ENCODE results near the gene WDR93.
A peak's percentile ranks its signal among the peaks of the same experiment; 100 is the strongest.

The WDR93 gene

DNA sequence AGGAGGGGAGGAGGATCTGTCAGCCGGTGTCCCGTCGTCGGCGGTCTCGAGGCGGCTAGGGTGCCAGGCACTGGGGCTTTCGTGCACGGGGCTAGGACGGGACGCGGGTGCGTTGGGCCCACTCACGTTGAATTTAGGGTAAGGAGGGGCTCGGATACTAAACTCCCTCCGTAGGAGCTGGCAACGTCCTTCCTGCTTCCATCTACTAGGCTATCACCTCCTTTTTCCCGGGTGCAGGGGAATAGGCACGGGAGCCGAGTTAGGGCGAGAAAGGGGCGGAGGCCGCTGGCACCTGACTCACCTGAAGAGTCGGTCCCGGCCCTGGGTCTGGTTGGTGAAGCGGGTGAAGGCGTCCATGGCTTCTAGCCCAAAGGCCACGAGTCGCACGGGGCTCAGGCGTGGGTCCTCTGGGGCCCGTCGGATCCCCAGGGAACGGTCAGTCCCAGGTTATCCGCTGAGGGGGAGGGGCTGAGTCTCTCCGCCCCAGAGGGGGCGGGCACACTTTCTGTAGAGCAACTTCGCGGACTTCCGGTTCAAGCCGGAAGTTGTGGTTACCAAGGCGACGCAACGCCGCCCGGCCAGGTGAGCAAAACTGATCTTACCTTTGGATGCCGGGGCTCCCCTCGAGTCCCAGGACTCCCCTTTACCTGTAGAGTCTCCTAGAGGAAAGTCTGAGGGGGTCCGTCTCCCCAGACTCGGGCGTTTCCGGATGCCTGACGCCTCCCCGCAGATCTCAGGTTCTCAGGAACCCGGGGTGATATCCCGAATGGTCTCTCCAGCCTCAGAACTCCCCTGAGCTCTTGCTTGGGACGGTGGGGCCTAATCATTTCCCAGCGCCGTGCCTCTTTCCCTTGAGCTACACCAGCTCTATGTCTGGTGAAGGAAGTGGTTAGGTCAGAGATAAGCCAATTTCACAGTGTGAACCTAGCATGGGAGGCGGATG, at the start of gene WDR93, which contains the start of gene PEX11A:
Gene WDR93 (plus strand): TSS at position 536 of the 943 bp plus-strand sequence. CDS start 10,936 bp downstream, outside the sequence.
Gene PEX11A (minus strand): TSS at position 479 of the 943 bp plus-strand sequence. CDS start 122 bp downstream, at position 357.
- DNase-seq: peak; percentile 81

DNA sequence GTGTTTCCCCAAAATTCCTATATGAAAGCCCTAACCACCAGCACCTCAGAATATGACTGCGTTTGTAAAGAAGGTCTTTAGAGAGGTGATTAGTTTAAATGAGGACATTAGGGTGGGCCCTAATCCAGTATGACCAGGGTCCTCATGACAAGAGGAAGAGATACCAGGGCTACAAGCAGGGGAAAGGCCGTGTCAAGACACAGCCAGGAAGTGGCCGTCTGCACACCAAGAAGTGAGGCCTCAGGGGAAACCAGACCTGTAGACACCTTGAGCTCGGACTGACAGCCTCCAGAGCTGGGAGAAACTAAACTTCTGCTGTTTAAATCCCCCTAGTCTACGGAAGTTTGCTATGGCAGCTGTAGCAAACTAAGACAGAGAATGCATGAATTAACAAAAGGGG, 49.6 kb upstream of the WDR93 start:
- DNase-seq: no peak

DNA sequence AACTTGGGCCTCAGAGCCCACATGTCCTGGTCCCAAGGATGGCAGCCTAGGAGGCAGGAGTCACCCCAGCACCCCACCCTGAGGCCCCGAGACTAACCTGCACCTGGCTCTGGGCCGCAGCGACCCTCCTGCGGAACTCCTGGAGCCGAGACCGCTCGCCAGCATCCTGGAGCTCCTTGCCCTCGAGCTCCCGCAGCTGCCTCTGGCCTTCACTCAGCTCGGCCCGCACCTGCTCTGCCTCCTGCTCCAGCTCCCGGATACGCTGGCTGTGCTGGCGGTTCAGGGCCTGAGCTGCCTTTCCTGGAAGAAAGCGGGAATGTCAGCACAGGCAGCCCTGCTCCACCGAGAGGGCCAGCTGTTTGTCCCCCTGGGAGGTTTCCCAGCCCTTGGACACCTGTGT, 48.5 kb upstream of the WDR93 start:
- no peak for DNase-seq

DNA sequence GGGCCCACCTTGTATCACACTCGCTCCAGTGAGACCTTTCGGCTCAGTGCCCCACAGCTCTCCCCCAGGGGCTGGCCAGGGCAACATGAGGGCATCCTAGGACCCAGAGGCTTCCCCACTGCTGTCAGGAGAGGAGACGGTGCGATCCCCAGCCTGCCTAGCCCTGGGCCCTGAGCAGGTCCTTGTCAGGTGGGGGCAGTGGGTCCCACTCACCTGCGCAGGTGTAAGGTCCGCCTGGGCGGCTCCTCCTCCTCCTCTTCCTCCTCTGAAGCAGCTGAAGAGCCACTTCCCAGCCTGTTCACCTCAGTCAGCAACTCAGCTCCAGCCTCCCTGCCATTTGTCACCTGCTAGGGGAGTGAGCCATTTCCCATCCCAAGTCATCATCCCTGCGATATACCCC, 44.9 kb upstream of the WDR93 start:
- no peak for DNase-seq

DNA sequence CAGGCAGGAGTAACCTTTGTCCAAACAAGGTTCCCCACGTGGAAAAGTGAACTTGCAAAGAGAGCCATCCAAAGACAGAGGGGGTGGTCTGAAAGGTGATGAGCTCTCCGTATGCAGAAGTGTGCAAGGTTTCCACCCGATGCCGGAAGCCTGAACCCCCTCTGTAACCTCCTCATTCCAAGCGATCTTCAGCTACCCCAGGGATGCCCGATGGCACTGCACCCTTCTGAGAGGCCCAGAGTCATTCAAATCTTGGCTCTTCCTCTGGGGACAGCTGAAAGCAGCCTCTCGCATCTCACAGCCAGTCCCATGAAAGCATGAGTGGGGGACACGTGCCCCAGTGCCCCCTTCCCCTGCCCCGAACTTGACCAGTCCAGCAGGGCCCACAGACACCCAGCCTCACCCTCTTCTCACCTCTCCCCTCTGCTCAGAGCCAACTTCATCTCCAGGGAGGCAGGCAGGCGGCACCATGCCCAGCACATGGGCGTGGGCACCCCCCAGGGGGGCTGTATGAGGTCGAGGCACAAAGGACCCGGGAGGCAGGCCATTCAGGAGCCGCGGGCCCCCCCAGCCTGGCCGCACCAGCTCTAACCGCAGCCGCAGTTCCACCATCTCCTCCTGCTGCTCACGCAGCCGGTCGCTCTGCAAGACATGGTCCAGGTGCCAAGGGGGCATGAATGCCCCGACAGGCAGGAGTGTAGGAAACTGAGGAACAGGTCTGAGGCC, 44.0 kb upstream of the WDR93 start:
- DNase-seq: no peak

DNA sequence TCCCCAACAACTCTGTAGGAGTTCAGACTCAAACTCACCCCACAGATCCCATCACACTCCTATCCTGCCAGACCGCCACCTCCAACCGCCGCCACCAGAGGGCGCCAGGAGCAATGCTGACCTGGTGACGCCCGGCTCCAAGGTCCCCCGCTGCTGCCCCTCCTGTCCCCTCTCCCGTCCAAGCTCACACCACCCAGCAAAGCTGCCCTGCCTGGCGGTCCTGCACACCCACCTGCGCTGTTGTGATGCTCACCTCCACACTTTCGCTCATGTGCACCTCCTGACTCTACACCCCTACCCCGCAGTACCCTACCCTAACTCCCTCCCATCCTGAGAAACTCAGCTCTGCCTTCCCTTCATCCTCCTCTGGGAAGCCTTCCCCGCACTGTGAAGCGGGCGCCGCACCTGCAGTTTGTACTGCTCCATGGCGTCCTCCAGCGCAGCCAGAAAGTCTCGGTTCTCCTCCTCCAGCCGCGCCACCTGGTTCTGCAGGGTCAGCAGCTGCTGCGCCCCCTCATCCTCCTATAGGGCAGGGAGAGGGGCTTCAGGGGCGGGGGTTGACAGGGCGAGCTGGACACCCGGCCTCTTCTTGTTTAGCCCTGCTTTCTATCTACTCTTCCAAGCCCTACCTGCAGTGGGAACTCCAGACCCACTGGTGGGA, 43.3 kb upstream of the WDR93 start:
- peak; percentile 54 for DNase-seq

DNA sequence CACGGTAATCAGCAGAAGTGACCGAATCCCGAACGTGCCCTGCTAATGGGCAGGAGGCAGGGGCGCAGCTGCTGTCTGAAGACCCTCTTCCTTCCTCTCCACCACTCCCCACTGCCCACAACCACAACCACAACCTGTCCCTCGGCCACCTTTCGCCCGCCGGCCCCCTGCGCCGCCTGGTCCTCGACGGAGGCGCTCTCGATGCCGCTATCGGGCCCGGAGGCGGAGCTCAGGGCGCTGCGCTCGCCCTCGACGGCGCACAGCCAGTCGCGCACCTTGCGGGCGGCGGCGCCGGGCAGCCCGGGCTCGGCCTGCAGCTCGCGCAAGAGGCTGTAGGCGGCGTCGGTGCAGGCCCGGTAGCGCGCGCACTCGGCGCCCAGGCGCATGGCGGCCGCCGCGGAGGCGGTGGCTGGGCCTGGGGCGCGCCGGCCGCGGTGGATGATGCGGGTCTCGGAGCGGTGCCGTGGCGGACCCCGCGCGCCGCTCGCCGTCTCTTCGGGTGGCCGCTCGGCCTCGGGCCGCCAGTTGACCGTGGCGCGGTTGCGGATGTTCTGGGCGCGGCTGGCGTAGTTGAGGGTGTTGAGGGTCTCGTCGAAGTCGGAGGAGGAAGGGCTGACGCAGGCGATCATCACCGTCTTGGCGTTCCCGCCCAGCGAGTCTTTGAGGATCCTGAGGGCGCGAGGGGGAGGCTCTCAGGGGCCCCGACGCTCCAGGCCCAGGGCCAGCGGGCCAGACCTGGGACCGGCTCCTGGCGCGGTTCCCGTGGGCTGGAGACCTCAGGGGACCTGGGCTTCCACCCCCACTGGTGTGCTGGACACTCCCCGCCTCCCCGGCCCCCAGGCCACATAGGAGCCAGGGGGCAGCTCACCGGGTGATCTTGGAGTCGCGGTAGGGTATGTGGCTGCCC, 42.3 kb upstream of the WDR93 start:
- DNase-seq: no peak

DNA sequence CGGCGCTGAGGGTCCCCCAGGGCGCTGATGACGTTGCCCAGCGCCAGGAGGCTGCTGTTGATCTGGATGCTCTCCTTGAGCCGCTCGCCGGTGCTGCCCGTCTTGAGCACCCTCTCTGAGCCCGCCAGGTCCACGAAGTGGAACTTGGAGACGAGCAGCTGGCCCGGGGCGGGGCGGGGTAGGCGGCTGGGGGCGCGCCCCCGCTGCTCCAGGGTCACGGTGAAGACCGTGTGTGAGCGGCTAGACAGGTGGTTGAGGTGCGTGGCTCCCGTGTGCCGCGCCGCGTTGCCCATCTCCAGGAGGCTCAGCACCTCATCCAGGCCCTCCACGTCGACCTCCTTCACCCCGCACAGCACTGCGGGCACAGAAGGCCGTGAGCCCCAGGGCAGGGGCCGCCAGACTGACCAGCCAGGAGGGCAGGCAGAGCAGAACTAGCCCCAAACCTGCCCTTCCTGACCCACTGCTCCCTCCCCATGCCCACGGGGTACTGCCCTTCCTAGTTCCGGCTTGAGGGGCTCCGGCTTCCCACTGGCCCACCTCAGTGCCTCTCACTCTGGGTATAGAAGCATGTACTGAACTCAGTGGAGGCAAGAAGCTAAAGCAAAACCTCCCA, 41.5 kb upstream of the WDR93 start:
- no peak for DNase-seq

DNA sequence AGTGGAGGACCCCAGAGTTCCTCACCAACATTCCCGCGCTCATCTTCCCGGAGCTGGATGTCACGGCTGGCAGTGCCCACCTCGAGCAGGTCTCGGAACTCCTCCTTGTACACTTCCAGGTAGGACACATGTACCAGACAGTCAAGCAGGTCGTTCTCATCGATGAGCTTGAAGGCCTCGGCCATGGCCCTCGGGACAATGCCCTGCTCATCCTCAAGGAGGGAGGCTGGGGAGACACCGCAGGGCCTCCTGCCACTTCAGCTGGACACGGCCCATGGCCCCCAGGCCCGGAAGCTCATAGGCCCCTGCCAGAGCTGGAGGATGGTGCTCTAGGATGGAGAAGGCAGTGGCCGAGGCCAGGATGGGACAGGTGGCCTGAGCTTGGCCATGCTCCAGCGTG, 40.9 kb upstream of the WDR93 start:
- no peak for DNase-seq

DNA sequence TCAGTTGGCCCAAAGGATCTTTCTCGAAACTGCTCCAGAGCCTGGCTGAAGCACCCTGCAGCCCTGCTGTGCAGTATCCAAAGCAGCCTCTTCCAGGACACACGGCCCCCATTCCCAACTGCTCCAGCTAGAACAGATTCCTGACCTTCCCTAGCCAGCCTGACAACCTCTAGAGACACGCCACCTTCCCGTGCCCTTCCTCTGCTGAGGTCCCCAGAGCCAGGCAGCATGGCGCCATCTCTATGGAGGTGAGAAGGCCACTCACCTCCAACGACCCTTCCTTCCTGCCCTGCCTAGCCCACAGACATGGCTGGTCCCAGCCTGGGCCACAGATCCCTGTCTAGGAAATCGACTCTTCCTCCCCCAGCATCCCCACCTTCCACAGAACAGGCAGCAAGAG, 38.5 kb upstream of the WDR93 start:
- no peak for DNase-seq

DNA sequence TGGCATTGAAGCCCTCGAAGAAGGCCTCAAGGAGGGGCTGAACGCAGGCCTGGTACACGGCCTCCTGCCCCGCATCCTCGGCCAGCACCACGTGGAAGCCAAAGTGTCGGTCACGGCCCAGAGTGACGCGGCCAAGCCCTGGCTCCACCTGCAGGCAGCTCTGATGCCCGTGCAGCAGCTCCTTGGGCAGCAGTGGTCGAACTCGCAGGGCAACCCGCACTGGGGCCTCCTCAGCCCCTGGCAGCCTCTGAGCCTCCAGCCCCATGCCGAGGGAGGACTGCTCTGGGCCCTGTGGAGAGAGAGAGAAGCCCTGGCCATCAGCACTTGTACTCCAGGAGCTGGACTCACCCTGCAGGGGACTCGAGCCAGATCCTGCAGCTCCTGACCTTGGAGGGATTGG, 37.9 kb upstream of the WDR93 start:
- no peak for DNase-seq

DNA sequence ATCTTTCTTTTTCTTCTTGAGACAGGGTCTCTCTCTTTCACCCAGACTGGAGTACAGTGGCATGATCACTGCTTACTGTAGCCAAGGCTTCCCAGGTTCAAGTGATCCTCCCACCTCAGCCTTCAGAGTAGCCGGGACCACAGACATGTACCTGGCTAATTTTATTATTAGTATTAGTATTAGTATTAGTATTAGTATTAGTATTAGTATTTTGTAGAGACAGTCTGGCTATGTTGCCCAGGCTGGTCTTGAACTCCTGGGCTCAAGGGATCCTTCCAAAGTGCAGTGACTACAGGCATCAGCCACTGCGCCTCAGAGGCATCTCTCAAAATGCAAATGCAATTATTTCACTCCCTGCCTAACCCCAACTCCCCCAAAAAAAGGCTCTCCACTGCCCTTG, 37.0 kb upstream of the WDR93 start:
- no peak for DNase-seq

DNA sequence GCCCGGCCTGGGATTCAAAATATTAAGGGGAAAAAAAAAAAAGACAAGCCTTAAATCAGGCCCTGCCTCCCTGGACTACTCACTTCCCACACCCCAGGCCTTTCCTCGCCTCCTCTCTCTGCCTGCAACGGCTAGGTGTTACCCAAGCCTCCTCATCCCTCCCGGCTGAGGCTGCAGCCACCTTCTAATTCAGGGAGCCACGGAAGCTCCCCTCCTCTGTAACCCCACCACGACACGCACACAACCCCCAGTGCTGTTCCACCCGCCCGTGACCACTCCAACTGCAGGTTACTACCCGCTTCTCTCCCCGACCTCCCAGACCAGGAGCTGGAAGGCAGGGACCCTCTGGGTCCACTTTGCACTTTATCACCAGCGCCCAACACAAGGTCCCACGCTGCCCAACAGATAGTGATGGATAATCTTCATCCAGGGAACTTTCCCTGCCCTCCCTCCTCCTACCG, 36.3 kb upstream of the WDR93 start:
- no peak for DNase-seq

DNA sequence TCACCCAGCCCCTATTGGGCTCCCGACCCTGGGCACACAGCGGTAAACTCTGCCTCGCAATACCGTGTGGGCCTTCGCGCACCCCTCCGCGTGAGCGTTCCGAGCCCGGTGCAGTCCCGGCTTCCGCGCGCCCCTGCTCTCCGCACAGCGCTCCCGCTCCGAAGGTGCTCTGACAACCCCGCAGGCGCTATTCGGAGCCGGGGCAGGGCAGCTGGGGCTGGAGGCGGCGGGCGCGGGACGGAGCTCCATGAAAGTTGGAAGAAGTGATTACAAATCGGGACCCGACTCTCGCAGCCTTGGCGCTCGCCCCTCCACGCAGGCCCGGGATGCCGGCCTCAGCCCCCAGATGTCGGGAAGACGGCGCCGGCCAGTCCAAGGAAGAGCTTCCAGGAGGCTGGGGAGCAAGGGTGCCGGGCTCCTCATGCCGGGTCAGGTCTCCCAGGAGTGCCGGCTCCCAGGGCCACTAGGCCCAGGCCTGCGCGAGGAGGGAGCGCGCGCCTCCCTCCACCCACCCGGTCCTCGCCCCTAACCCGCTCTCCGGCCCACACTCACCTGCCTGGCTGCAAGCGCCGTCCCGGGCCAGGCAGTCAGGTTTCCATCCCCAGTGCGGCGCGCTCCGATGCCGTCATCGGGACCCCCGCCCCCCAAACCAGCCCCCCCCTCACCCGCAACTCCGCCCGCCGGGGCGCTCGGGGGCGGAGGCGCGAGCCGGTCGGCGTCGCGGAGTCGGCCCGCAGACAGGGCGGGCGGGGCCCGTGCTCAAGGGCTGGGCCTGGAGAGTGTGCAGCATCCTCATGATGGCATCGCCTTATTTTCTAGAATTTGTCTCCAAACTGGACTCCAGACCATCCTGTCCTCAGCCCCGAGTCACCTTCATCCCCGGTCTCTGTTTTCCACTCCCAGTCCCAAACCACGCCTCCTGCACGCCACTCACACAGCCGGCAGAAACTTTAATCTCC, 35.5 kb upstream of the WDR93 start, which contains the start of gene KIF7:
Gene KIF7 (minus strand): TSS at position 621 of the 959 bp plus-strand sequence. CDS start 2,537 bp downstream, outside the sequence.
- DNase-seq: no peak

DNA sequence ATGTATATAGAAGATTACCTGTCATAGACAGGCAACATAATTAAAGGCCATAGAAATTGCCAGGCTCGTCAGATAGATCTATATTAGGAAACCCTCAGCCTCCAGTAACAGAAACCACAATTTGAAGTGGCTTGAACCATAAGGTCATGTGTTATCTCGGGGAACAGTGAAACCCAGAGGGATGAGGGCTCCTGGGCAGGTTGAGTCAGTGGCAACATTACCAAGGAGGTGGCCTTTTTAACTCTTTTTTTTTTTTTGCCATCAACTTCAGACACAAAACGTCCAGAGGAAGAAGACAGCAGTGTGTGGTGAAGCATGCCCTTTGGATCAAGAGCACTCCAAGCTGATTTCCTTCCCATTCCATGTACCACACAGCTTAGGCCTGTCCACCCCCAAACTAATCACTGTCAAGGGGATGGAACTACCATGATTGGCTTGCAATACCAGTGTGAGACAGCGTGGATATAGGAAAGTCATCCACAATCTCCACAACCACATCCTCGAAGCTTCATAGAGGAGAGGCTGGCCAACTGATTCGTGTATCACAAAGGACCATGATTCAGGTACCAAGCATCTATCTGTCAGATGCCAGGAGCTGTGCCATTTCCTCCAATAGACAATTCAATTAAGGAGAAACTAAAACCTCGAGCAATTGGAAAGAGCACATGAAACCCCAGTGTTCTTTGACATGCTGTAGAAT, 34.3 kb upstream of the WDR93 start:
- DNase-seq: no peak

DNA sequence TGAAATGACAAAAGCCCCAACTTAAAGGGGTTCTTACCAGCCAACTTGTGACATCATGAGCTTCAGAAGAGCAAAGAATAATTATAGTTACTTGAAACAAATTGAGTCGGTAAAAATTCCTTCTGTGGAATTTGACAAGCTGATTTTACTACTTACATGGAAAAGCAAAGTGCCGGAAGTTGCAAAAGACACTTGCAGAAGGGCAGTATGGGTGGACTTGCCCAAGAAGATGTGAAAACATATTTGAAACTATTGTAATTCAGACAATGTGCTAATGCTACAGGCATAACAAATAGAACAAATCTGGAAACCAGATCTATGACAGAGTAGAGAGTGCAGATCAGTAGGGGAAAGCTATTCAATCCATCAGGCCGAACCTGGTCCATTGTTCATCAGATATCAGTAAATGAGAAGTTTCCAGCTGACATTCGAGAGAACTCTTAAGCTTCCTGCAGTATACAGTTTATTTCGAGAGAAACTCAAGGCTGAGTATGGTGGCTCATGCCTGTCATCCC, 32.9 kb upstream of the WDR93 start:
- no peak for DNase-seq

DNA sequence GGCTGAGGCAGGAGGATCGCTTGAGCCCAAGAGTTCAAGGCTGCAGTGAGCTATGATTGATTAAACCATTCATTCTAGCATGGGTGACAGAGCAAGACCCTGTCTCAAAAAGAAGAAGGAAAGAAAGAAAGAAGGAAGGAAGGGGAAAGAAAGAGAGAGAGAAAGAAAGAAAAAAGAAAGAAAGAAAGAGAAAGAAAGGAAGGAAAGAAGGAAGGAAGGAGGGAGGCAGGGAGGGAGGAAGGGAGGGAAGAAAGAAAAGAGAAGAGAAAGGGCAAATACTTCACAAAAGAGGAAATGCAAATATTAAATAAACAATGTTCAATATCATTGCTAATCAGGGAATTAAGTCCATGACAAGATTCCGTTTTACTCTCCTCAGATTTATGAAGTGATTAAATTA, 31.3 kb upstream of the WDR93 start:
- no peak for DNase-seq

DNA sequence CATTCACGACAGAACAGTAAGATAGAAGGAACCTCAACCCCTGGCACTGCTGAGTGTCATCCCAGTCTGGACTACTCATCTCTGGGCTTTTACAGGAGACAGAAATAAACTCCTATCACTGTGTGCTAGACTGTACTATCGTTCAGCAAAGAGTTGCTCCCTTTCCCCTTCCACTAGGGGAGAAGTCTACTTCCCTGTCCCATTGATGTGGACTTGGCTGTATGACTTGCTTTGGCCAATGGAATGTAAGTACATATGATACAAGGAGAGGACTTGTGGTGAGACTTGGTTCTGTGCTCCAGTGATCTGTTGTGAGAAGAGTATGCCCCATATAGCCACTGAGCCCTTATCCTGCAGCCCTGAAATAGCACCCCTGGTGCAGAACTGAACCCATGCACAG, 30.1 kb upstream of the WDR93 start:
- DNase-seq: no peak

DNA sequence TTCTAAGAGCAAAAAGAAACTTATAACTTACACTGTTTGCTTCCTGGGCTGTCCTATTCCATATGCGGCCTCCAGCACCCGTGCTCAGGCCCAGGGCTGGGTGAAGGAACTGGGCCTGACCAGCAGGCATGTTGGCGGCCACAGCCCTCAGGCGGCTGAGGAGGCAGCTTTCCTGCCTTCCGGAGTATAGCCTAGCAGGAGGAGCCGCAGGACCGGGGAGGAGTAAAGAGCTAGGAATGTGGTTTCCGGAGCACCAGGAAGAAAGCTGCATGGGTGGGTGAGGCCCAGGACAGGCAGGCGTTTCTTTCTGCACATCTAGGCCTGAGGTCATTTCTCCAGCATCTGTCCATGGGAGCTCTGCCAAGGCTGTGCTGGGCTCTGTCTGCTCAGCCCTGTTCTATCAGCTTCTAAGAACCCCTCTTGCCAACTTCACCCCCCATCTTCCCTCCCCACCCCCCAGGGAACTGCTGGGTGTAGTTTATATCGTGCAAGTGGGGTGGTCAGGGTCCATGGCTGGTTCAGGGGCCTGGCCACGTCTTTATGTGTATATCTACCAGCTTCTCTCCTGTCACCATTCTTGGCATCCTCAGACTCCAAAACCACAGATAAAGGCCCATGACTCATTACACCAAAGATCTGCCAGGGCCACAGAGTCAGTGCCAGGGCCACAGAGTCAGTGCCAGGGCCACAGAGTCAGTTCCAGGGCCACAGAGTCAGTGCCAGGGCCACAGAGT, 27.6 kb upstream of the WDR93 start:
- no peak for DNase-seq
